HG02798 (cell line): ENCODE measurements around the gene RAPGEF5.

Experiments
- ATAC-seq: cut with Tn5 transposase; IDR thresholded peaks from one replicate; pipeline ENCODE4 v1.9.1; 2021; ENCODE audit warnings: mild to moderate bottlenecking; ENCODE audit not compliant: unreplicated experiment, poor library complexity

RAPGEF5 gene

DNA sequence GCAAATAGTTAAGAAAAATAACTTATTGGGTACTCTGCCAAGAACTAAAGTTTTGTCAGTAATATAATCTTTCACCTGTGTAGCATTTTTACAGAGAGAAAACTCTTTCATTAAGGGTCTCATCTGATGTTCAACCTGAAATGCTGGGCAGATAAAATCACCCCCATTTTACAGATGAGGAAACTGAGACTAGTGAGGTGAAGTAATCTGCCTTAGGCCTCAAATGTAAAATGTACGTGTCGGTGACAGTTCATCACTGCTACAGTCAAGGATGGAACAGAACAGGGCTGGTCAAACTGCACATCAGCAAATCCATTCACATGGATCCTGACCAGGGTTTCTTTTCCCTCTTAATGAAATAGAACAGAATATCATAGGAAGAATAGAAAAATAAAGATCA lies 121.8 kb downstream of the RAPGEF5 start:
- ATAC-seq = no peak

DNA sequence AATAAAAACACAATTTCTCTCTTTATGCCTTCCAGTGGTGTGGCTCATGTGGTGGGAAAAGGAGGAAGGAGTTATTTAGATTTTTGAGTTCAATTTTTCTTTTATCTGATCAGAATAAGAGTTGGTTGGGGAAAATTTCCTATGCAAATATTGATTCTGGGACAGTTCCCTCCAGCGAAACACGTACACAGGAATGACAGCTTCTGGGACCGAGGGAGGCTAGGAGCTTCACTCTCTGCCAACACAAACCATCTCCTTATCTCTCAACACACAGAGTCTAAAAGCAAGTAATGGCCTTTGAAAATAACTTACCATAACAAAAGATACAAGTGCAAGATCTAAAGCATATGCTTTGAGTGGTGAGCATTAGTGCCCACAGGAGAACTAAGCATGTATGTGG lies 122.7 kb downstream of the RAPGEF5 start:
- no peak for ATAC-seq

- ATAC-seq = no peak
Observed at GRCh38 chr7:22231806-22232205, 125.1 kb downstream of the RAPGEF5 start.

- ATAC-seq = no peak
Observed at GRCh38 chr7:22231141-22231540, 125.8 kb downstream of the RAPGEF5 start.

DNA sequence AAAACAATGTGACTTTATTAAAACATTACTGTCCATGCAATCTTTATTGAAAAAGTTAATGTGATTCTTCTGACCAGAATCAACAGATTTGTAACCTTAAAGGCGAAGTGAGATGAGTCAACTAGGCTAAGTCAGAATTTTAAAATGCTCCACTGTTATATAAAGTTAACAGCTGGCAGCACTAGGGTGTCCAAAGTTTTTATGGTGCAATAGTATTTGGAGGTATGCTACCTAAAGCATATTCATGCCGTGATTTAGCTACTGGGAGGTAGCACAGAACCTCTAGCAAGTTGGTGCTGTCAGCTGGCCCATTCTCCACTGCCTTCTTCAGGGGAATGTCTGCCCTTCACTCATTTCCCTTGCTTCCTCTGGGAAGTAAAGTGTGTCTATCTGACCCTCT lies 126.7 kb downstream of the RAPGEF5 start:
- no peak for ATAC-seq

DNA sequence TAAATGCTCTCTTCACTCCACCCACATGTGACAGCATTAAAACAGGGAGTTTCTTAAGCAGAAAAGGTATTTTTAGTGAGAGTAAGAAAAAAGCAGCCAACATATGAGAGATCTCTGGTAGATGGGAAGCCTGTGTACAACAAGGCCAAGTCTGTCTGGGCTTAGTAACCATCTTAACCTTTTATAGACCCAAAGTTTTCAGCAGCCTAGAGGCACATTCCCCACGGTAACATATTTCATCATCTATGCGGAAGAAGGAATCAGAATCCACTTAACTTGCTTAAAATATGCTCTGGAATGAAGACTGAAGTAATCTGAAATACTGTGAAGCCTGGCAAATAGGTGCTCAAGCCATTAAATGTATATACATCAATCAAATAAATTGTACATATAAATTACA lies 127.8 kb downstream of the RAPGEF5 start:
- ATAC-seq = no peak

DNA sequence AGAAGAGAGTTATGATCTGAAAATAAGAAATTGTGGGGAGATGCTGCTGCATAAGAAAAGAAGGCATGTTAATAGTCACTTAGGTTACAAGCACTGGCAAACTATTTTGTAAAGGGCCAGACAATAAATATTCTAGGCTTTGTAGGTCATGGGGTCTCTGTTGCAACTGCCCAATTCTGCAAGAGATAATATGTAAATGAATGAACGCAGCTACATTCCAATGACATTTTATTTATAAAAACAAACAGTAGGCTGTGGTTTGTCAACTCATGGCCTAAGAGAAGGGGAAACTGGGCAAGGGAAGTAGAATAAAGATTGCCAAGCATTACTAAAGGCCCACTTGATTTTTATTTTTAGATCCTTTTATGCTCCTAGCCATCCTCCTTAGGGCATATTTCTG lies 133.1 kb downstream of the RAPGEF5 start:
- no peak for ATAC-seq

GRCh38 chr7:22220941-22221340 lies 136.0 kb downstream of the RAPGEF5 start:
- ATAC-seq = no peak

DNA sequence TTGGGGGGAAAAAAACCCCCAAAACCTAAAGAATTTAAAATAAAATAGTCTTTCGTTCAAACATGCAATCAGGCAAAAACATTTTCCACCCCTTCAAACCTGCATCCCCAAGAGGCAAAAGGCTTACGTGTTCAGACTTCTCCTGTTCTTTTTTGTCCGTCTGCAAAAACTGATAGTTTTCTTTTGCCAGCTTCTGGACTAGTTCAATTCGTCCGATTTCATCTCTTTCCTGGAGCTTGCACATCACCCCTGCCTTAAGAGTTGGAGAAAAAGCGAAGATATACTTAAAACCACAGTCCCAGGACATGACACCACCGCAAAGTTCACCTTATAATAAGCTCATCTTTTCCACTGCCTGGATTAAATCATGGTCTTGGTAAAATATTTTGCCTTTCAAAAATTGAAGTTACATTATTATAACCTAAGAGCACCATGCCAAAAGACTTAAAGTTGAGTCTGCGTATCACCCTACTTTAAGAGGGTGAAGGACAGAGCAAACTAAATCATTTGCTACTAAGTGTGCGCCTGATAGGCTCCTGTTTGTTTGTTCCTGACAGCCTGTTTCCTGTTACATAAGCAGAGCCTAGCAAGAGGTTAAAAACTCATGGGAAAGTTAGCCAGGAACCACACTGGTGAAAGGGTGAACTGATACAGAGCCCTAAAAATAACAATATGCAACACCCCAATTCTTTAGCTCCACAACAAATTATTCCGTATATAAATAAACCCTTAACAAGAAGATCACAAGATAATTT lies 137.0 kb downstream of the RAPGEF5 start:
- no peak for ATAC-seq

DNA sequence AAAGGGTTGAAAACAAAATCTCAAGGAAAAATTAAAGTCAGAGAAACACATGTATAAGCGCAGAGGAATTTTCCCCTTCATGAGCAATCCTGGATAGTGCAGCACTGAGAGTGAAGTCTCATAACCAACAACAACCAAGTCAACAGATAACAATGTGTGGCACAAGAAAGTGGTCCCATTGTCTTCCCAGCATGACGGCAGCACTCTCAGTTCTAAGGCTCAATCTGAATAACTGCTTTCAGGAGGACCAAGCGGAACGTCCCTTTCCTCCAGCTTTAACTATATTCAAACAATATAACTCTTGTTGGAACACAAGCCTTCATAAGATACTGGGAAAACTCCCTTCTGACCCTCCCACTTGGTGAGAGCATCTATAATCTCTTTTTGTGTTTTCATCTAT lies 137.9 kb downstream of the RAPGEF5 start:
- no peak for ATAC-seq

DNA sequence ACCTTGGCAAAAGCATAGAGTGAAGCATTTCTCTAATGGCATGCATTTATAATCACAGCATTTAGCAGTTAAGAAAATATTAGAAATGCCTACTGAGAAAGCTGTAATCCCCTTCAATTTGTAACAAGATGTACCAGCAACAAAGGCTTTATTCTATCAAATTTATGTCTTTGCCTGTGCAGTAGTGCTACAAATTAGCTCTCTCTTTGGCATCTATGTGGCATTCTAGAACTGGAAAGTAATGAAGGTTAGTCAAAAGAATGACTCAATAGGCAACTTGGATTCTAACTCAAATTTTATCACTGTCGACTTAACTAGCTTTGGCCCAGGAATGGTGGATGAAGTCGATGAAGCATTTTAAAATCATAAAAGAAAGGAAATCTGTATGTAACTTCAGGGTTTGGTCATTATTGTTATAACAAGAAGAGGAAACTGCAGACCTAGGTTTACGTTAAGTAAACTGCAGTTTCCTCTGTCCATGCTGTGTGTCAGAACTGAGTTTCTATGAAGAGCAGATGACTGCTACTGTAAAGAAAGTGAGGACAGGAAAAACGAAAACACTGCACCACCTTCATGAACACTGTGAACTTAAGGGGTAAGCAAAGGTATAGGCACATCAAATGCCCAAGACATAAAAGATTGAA lies 140.0 kb downstream of the RAPGEF5 start:
- no peak for ATAC-seq

DNA sequence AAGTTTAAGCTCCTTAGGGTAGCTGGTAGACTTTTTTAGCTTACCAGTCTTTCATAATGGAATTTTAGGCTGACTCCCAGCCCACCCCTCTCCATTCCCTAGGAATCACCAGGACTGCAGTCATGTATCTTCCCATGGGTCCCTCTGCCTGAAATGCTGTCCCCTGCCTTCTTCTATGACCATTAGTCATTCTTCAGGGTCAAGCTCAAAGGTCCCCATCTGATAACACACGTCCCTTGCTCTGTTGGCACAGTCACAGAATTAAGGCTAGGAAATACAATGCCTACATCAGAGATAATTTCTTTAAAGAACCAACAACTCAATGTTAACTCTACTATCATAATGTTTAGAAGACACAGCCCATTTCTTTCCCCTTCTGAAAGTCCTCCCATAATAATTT lies 140.6 kb downstream of the RAPGEF5 start:
- ATAC-seq = no peak

GRCh38 chr7:22214000-22214399 lies 143.0 kb downstream of the RAPGEF5 start:
- ATAC-seq = no peak

DNA sequence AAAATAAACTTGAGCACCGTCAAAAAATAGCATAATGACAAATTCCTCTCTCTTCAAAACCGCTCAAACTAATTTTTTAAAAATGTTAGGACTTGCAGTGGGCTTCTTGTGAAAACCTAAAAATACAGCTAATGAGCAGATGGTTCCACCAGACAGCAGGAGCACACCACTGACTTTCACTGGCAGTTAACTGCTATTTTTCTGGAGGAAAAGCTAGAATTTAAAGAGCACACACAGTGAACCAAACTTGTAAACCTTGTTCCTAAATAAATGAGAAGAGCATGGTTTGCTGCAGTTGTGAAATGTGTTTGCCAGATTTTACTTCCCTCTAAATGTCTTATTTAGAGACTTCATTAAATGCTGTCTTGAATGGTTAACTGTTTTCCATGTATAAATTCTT lies 143.9 kb downstream of the RAPGEF5 start:
- no peak for ATAC-seq

GRCh38 chr7:22210967-22211366 lies 146.0 kb downstream of the RAPGEF5 start:
- ATAC-seq = no peak

GRCh38 chr7:22210355-22210754 lies 146.6 kb downstream of the RAPGEF5 start:
- no peak for ATAC-seq

GRCh38 chr7:22208799-22209198 lies 148.2 kb downstream of the RAPGEF5 start:
- ATAC-seq = no peak

GRCh38 chr7:22207724-22208225 lies 149.2 kb downstream of the RAPGEF5 start:
- no peak for ATAC-seq

DNA sequence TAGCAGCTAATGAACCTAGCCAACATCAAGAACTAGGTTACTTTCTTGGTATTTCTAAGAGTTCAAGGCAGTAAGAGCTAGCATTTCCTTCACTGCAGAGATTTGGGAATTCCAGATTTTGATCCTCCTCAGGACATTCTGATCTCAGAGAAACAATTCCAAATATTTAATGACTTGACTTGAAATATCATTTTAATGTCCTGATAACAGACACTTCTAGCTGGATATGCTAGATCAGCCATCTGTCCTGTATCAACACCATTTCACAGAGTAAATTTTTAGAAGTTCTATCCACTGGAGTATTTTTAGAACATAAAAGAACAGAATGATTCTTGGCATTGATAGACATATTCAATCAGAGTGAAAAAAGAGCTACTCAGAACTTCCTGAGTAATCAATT lies 151.3 kb downstream of the RAPGEF5 start:
- no peak for ATAC-seq

DNA sequence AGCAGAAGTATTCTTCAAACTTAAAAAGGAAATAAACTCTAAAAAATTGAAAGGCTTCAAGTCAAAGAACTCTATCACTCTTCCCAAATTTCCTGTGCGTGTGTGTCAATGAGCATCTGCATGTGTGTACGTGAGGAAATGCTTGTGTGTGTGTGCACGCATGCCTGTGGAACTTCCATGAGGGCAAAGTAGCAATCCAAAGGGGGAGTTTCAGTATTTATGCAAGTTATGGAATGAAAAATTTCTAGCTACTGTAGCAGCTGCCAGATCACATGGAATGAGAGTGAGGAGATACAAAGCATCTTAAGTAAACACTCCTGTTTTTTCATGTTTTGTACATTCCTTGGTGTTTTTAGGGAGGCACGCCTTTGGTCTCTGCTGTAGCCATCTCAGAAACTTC lies 152.6 kb downstream of the RAPGEF5 start:
- ATAC-seq = no peak

- no peak for ATAC-seq
Observed at GRCh38 chr7:22202141-22202540, 154.8 kb downstream of the RAPGEF5 start.
